Ramos (cell line): ENCODE data around the gene ZNF212.

ENCODE experiments used
- in situ Hi-C: fragments of 300-500 bp; cut with MboI; formaldehyde crosslinking; loops from one replicate; pipeline ENCODE4 v1.14.3; 2022; ENCODE audit warnings: low sequenced_read_pairs; ENCODE audit not compliant: unreplicated experiment

Gene ZNF212

DNA sequence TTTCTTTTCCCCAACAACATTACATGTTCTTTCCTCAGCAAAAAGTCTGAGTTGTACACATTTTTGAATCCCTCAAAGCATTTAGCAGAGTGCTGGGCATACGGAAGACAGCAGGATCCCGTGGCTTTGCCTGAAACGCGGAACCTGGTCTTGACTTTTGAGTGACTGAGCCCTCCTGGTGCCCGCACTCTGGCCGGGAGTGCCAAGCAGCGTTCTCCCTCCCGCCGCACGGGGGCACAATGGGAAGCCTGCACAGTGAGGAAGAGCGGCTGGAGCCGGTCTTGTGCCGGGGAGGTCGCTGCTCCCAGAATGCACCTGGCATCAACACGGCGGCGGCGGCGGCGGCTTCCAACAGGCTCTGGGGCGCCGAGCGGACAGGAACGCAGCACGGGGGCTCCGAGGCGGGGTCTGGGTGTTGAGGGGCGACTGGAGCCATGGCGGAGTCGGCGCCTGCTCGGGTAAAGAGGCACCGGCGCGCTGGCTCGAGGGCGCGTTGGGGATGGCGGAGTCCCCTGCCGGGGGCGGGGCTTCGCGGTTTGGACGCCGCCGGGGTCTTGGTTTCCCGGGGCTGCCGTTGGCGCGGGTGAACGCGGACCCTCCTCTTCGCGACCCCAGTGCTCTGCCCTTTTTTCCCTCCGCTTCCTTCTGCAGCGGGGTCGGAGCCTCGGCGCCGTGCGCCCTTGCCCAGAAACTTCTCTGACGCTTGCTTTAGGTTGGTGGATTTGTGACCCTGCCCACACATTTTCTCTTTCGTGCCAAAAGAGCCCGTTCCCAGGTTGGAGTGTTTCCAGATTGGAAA, at the start of gene ZNF212:
TSS of gene ZNF212 (plus strand) at position 307 of the 799 bp plus-strand sequence. CDS start at position 435, 128 bp downstream.
- in situ Hi-C loops: no loop called here

DNA sequence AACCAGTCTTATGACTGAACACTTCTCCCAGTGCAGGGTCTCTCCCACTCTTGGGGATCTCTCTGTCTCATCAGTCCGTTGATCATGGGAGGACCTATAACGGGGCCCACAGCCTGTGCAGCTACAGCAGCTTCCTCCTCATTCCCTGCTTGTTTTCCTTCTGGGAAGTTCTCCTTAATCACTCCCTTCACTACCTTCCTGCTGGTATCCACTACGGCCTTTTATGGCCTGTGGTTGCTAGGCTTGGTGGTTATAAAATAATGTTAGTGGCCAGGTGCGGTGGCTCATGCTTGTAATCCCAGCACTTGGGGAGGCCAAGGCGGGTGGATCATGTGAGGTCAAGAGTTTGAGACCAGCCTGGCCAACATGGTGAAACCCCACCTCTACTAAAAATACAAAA, 47.6 kb upstream of the ZNF212 start:
- in situ Hi-C loops: no loop called here

DNA sequence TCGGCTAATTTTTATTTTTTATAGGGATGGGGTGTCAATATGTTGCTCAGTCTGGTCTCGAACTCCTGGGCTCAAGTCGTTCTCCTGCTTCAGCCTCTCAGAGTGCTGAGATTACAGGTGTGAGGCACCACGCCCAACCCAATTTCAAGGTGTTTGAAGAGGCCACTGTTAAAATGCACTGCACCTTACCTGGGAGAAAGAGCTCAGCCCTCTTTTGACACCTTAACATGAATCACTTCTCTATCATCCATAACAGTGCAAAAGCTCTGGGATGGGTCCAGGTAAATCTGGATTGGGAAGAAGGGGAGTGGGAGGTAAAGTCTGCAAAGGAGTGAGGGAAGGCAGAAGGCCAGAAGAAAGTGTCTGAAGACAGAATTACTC, 44.7 kb upstream of the ZNF212 start:
- in situ Hi-C loops: no loop called here

DNA sequence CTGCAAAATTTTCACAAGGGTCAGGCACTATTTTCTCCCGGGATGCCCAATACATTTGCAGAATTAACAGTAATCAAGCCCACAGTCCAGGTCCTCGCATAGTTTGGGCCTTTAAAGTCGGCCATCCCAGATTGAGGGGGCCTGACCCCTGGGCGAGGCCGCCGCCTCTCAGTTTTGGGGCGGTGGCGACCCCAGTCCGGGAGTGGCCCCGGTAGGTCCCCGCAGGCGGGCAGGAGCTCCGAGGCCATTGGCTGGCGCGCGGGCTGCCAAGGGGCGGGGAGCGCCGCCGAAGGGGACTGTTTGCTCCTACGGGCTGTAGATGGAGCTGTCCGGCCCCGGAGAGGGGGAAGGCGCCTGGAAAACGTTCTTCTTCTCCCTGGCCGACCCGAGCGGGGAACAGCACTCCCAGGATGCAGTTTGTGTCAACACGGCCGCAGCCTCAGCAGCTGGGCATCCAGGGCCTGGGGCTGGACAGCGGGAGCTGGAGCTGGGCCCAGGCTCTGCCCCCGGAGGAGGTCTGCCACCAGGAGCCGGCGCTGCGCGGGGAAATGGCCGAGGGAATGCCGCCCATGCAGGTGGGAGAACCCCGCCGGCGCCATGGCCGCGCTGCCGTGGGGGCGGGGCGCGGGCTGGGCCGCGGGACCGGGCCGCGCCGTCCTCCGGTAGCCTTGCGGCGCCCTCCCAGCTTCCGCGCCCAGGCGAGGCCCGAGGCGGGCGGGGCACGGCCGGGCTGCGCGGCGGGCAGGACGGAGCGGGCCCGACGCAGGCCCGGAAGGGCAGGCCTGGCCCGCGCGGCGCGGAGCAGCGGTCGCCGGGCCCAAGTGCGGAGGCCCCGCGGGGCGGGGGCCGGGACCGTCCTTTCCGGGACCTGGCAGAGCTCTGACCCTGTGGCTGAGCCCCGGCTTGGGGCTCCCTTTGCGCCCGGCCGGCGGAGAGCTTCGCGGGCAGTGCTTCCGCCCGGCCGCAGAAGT, 44.0 kb upstream of the ZNF212 start, which contains the start of gene ZNF282:
TSS of gene ZNF282 (plus strand) at position 367 of the 971 bp plus-strand sequence. CDS start at position 411, 44 bp downstream.
- in situ Hi-C loops: no loop called here

DNA sequence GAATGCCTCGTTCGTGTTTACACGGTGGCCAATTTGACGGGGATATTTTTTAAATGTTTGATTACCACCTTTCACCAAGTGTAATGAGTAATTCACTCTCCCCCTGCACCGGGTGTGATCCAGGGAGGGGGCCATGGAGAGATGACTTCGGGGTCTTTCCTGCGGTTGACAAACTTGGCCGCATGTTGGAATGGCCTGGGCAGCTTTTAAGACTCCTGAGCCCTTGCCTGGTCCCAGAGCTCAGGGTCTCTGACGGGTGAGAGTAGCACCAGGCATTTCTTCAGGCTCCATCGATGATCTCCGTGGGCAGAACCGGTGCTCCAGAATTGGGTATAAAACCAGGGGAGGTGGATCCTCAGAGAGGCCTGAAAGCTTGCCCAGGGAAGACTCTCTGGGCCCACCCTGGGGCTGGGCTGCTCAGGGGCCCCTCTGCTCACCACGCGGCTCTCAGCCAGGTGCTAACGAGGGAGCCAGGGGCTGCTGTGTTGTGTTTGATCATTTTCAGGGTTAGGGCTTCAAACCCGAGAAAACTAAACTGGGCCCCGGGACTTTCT, 43.2 kb upstream of the ZNF212 start:
- in situ Hi-C loops: no loop called here

DNA sequence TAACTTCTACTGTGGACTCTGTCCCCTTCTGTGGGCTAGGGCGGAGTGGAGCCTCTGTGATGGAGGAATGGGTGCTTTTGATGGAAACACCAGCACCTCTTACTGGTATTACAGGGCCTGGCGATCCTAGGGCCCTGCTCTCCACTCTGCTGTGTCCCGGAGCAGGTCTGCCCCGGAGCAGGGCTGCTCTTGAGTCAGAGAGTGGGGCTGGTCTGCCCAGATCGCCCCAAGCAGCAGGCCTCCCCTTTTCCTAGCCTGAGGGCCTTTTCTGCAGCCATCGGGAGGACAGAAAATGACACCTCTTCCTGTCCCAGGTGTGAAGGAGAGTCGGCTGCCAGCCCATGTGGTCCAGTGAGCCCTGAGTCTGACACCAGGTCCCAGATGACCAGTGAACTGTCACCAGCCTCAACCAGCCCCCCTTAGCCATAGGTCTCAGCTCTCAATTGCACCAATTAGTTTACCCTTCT, 42.7 kb upstream of the ZNF212 start:
- in situ Hi-C loops: no loop called here

DNA sequence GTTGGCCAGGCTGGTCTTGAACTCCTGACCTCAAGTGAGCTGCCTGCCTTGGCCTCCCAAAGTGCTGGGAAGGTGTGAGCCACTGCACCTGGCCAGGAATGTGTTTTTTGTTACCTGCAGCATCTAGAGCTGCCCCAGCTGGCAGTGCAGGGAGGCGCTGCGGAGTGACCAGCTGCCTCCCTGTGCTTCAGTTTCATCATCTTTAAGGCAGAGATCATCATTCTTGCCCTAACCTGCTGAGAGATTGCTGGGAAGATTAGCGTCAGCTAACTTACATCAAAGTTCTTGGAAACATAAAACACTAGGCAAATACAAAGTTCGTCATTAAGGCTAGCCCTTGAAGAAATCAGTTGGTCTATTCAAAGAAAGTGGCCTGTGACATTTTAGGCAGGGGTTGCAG, 41.8 kb upstream of the ZNF212 start:
- in situ Hi-C loops: no loop called here

DNA sequence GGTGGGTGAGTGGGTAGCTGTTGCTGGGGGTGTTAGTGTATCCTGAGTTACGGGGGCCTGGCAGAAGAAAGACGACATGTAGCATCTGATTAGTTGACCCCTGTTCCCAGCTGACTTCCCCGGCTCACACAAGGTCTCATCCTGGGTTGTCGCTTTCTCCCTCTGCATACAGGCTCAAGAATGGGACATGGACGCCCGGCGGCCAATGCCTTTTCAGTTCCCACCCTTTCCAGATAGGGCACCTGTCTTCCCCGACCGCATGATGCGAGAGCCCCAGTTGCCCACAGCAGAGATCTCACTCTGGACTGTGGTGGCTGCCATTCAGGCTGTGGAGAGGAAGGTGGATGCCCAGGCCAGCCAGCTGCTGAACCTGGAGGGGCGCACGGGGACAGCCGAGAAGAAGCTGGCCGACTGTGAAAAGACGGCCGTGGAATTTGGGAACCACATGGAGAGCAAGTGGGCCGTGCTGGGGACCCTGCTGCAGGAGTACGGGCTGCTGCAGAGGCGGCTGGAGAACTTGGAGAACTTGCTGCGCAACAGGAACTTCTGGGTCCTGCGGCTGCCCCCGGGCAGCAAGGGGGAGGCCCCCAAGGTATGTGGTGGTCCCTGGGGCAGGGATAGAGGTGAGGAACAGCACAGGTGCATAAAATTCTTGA, 41.2 kb upstream of the ZNF212 start:
- in situ Hi-C loops: no loop called here

DNA sequence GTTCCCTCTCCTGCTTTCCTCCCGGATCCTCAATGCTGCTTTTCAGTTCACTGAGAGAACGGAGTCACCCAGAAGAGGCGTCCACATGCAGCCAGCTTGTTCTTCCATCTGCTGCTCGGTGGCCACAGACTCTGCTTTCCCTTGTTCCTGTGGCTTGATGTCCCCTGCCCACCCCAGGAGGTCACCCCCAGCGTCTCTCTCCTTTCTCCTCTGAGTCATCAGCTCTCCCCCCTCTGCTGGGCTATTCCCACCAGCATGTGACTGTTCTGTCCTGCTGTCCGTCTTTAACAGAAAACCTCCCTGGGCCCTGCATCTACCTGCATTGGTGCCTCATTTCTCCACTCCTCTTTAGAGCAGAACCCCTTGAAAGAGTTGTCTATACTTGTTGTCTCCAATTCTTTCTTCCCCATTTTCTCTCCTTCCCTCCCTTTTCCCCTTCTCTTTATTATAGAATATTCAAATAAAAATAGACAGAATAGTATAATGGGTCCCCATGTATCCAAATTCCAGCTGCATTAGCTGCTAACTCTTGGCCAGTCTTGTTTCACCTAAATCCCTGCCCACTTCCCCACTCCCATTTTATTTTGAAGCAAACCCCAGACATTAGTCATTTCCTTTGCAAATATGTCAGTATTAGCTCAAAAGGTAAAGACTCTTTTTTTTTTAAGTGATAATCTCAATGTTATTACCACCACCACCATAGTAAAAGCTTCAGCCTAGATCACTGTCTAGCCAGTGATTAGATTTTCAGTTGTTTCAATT, 40.0 kb upstream of the ZNF212 start:
- in situ Hi-C loops: no loop called here

DNA sequence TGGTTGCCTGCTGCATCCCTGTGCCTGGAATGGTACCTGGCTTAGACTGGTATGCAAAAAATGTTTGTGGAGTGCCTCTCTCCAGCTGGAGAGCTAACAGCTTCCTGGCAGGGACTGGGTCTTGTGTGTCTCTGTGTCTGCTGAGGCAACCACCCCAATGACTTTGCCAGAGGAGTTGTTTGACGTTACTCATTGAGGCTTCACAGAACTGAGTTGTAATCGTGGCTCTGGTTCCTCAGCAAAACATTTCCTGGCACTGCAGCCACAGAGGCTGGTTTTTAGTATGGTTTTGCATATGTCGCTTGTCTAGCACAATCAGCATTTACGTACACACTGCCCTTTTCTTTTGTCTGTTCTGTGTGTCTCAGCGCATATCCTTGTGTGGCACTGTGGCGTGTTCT, 36.6 kb upstream of the ZNF212 start:
- in situ Hi-C loops: no loop called here

DNA sequence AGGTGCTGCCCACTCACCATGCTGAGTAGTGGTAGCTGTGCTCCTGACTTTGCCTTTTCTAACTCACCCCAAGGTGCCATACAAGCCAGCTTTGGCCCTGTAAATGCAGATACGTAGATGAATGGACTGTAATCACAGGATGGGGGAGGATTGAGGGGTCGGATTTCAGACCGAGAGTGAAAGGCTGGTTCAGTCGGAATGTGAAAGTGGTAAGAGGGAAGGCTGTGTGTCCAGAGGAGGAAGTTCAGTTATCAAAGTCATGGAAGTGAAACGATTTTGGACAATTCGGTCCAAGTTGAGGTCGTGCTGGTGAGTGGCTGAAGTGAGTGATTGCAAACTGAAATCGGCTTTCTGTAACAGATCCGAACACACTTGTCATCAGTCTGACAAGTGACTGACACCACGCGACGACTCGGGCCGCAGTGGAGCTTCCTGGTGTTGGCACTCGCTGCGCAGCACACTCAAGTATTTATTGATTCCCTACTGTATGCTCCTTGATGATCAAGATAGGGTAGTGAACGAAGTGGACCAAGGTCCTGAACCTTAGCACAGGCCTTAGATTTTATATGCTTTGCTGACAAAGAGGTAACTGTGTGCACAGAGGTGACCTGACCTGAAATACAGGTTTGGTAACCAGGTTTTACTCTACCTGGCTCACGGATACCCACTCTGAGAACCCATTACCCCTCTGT, 33.6 kb upstream of the ZNF212 start:
- in situ Hi-C loops: no loop called here

DNA sequence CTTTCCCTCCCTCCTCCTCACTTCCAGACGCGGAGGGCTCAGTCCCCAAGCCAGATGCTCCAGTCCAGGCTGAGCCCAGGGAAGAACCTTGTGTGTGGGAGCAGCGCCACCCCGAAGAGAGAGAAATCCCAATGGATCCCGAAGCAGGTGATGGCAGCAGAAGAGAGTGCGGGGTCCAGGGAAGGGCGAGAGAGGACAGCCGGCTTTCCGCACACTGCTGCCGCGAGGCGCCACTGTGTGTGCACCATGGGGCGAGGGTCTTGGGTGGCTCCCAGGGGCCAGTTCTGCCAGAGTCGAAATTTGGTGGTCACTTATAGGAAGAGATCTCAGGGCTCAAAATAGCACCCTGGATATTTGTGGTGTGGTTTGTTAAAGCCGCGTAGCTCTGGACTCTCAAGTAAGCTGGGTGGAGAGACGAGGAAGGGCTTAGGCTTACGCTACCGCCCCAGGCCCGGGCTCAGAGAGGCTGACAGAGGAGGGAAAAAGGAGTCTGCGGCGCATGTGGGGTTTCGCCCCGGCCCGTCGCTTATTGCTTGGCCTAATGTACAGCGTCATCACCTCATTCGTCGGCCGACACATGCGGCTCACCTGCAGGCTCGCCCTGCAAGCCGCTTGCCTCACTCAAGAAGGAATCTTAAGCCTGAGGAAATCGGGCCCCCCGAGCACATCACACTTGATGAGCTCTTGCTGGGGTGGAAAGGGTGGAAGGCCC, 32.0 kb upstream of the ZNF212 start:
- in situ Hi-C loops: no loop called here

DNA sequence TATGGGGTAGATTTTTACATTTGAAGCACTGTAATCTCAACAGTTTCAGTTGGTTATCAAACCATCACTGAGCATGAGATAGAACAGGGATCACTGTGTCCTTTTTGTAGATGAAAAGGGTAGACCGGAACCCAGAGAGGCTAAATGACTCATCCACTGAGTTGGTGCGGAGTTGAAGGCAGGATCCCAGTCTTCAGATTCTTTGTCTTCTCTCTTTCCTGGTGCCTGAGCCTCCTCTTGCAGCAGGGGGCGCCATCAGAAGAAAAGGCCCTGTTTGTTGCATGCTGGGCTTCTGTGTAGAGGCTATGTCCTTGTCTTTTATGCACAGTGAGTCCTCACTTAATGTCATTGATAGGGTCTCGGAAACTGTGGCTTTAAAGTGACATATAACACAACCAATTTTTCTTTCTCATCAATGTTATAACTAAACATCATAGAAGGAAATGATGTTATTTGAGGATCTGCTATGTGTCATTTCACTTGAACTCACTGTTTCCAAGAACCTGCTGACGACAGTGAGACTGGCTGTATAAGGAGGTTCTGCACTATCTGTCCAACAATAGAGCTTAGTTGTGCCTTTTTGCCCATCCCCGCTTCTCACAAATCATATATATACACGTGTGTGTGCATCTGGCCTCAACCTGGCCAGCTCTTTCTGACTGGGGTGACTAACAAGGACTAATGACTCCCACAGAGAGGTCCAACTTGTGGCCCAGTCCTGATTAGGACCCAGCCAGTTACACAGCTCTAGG, 29.8 kb upstream of the ZNF212 start:
- in situ Hi-C loops: no loop called here

DNA sequence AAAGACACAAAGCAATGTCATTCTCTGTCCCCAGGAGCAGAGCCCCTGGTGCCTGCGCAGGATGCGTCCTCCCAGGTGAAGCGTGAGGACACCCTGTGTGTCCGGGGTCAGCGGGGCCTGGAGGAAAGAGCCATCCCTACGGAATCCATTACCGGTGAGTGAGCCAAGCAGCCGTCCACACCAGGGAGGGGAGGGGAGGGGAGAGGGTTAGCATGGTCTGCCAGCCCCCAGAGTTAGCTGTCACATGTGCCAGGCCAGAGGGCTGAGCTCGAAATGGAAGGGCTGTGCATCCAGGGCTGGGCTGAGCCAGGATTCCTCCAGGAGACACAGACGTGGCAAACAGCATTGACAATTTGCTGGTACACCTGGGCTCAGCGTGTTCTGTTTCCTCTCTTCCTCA, 28.9 kb upstream of the ZNF212 start:
- in situ Hi-C loops: no loop called here

DNA sequence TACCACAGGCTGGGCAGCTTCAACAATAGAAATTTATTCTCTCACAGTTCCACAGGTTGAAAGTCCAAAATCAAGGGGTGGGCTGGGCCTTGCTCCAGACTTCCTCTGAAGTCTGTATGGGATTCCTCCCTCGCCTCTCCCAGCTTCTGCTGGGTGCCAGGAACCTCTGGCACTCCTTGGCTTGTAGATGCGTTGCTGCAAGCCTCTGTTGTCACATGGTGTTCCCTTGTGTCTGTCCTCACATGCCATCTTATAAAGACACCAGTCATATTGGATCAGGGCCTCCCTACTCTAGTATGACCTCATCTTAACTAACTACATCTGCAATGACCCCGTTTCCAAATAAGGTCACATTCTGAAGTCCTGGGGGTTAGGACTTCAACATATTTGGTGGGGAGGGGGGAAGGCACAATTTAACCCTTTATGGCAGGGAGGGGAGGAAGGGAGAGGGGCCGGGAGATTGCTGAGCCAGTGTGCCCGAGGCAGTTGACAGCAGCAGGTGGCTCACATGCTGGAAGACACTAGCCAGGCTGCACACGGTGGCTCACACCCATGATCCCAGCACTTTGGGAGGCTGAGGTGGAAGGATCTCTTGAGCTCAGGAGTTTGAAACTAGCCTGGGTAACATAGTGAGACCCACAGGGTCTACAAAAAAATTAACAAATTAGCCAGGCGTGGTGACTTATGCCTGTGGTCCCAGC, 25.3 kb upstream of the ZNF212 start:
- in situ Hi-C loops: no loop called here

DNA sequence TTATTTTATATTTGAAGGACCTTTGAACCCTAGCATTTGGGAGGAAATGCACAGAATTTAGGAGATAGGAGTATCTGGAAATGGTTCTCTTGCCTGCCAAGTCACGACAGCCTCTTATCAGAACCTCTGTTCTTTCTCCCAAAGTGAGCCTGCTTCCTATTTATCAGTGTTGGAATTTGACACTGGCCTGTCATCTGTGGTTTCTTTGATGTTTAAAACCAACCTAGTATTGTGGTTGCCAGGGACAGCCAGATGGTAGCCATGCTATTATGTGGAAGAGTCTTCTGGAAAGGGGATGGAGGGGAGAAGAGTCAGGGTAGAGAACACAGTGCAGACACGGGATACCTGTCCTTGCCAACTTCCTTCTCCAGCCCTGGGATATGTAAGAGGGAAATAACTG, 23.0 kb upstream of the ZNF212 start:
- in situ Hi-C loops: no loop called here

DNA sequence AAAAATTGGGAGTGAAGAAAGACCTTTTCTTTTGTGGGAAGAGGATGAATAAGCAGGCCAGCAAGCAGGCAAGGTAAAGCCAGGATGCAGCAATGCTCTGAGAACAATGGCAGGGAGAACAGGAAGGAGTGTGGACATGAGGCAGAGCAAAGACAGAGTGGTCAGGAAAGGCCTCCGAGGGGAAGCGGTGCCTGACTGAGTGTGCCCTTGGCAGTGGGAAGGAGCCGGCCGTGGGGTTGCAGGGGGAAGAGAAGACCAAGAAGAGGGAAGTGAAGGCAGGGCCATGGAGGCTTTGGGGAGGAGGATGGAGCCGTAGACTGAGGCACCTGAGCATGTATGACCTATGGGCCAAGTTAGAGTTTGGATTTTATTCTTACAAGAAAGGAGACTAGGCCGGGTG, 21.9 kb upstream of the ZNF212 start:
- in situ Hi-C loops: no loop called here
